ENCODE measurements around the gene BCAS1.

DNA sequence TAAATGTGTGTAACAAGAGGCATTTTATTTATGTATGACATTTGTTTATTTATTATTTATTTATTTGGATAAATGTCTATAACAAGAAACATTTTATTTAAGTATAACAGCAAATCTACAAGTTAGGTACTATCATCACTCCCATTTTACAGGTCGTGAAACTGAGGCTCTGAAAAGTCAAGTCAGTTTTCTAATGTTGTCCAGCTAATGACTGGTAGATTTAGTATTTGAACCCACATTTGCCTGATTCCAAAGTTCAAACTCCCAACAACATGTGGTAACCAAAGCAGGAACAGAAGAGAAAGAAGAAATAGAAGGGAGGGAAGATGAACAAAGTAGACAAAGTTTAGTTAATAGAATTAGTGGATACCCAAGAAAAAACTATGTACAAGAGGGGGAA lies 32.9 kb downstream of the BCAS1 start:
- TF ChIP-seq TAF1 (IDR thresholded peaks at IDR 0.05; ENCODE audit: borderline replicate concordance, low read depth, low read length) = no peak
- TF ChIP-seq, protein P1, sequence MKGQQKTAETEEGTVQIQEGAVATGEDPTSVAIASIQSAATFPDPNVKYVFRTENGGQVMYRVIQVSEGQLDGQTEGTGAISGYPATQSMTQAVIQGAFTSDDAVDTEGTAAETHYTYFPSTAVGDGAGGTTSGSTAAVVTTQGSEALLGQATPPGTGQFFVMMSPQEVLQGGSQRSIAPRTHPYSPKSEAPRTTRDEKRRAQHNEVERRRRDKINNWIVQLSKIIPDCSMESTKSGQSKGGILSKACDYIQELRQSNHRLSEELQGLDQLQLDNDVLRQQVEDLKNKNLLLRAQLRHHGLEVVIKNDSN (IDR thresholded peaks at IDR 0.05; ENCODE audit: borderline replicate concordance, low read depth) = no peak
- TF ChIP-seq, protein P2, sequence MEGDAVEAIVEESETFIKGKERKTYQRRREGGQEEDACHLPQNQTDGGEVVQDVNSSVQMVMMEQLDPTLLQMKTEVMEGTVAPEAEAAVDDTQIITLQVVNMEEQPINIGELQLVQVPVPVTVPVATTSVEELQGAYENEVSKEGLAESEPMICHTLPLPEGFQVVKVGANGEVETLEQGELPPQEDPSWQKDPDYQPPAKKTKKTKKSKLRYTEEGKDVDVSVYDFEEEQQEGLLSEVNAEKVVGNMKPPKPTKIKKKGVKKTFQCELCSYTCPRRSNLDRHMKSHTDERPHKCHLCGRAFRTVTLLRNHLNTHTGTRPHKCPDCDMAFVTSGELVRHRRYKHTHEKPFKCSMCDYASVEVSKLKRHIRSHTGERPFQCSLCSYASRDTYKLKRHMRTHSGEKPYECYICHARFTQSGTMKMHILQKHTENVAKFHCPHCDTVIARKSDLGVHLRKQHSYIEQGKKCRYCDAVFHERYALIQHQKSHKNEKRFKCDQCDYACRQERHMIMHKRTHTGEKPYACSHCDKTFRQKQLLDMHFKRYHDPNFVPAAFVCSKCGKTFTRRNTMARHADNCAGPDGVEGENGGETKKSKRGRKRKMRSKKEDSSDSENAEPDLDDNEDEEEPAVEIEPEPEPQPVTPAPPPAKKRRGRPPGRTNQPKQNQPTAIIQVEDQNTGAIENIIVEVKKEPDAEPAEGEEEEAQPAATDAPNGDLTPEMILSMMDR (IDR thresholded peaks at IDR 0.05) = no peak
- no peak for TF ChIP-seq POLR2AphosphoS5 (IDR thresholded peaks at IDR 0.05; ENCODE audit: low read depth, low read length)
- TF ChIP-seq NFIC (IDR thresholded peaks at IDR 0.05; ENCODE audit: borderline replicate concordance) = no peak
- no peak for TF ChIP-seq MXI1 (IDR thresholded peaks at IDR 0.05; ENCODE audit: low read depth, low read length)
- TF ChIP-seq YY1 (IDR thresholded peaks at IDR 0.05; ENCODE audit: low read depth) = no peak
- no peak for TF ChIP-seq FOXM1 (IDR thresholded peaks at IDR 0.05; ENCODE audit: low read depth)
- TF ChIP-seq CHD2 (IDR thresholded peaks at IDR 0.05; ENCODE audit: low read length, partially characterized antibody) = no peak

Data from SK-N-SH (cell line).